SU-DHL-6 (cell line): ENCODE results near the gene VSIG10L.

Source experiments
- H2AFZ ChIP-seq: fragments of 200-600 bp; sonication (generic); 2 replicates; pipeline ENCODE4 v1.6.1; 2014; ENCODE audit warnings: low read depth, mild to moderate bottlenecking, moderate library complexity, mixed read lengths, antibody characterized with exemption, low read length; ENCODE audit not compliant: severe bottlenecking
- H3F3A ChIP-seq: fragments of 200-600 bp; shearing (Covaris generic); 2 replicates; pipeline ENCODE4 v1.6.0; 2016; ENCODE audit warnings: antibody characterized with exemption, mild to moderate bottlenecking; ENCODE audit not compliant: insufficient read depth
- H3K27ac ChIP-seq: fragments of 200-600 bp; sonication (generic); 2 replicates; pipeline ENCODE4 v1.5.1; 2016; ENCODE audit warnings: low read depth, mild to moderate bottlenecking, low read length, moderate library complexity, mixed read lengths
- H3K27me3 ChIP-seq: fragments of 200-600 bp; sonication (generic), shearing (Covaris generic); 2 replicates; pipeline ENCODE4 v1.6.0; 2014; ENCODE audit warnings: mild to moderate bottlenecking, low read length
- H3K36me3 ChIP-seq: fragments of 200-600 bp; sonication (generic); 2 replicates; pipeline ENCODE4 v1.6.1; 2014; ENCODE audit warnings: mild to moderate bottlenecking, low read length, mixed read lengths
- H3K4me2 ChIP-seq: fragments of 300-600, 200-600 bp; shearing (Covaris generic), sonication (generic); 2 replicates; pipeline ENCODE4 v1.6.0; 2014; ENCODE audit warnings: low read length, low read depth, mild to moderate bottlenecking; ENCODE audit not compliant: poor library complexity, severe bottlenecking
- H3K4me3 ChIP-seq: fragments of 200-600 bp; sonication (generic); 2 replicates; pipeline ENCODE4 v1.5.1; 2014; ENCODE audit warnings: antibody characterized with exemption, low read length, mild to moderate bottlenecking, mixed read lengths; ENCODE audit not compliant: insufficient read depth, poor library complexity, severe bottlenecking
- H3K79me2 ChIP-seq: fragments of 200-600 bp; sonication (generic); 2 replicates; pipeline ENCODE4 v1.6.1; 2014; ENCODE audit warnings: mild to moderate bottlenecking, low read length, moderate library complexity; ENCODE audit not compliant: insufficient read depth
- H3K9ac ChIP-seq: fragments of 200-600 bp; sonication (generic); 2 replicates; pipeline ENCODE4 v1.7.0; 2014; ENCODE audit warnings: mild to moderate bottlenecking, low read length
- H3K9me2 ChIP-seq: fragments of 200-600 bp; sonication (generic); replicated peaks from 2 replicates; pipeline ENCODE4 v1.6.1; 2014; ENCODE audit warnings: low read length; ENCODE audit not compliant: insufficient read depth
- H3K9me3 ChIP-seq: fragments of 200-600 bp; sonication (generic); 2 replicates; pipeline ENCODE4 v1.6.1; 2014; ENCODE audit warnings: low read length, mixed read lengths; ENCODE audit not compliant: insufficient read depth
- H4K20me1 ChIP-seq: fragments of 200-600 bp; sonication (generic); 2 replicates; pipeline ENCODE4 v1.6.1; 2014; ENCODE audit warnings: low read depth, mild to moderate bottlenecking, antibody characterized with exemption, low read length, moderate library complexity, mixed read lengths
- CTCF ChIP-seq: fragments of 200-600 bp; sonication (generic); IDR thresholded peaks from one replicate; pipeline ENCODE4 v1.5.1; 2017; ENCODE audit warnings: antibody characterized with exemption, mild to moderate bottlenecking, low read length, moderate library complexity; ENCODE audit not compliant: insufficient read depth, poor library complexity, severe bottlenecking
- EZH2phosphoT487 ChIP-seq: fragments of 200-600 bp; sonication (generic), shearing (Covaris generic); conservative IDR thresholded peaks from 2 replicates; pipeline ENCODE4 v1.6.1; 2018; ENCODE audit warnings: mild to moderate bottlenecking, antibody characterized with exemption, low read length, moderate library complexity, mixed read lengths

The VSIG10L gene

GRCh38 chr19:51318687-51319648 lies 23.0 kb downstream of the VSIG10L start:
- Histone ChIP-seq H4K20me1 (no peaks in the 10 kb centered on the region), H3K9ac (no peak overlapping the region), H3K4me2 (no peak overlapping the region), H3K9me3 (no peaks in the 10 kb centered on the region), H3K79me2 (no peaks in the 10 kb centered on the region), H3K4me3 (no peak overlapping the region), H2AFZ (no peak overlapping the region), H3K27ac (no peak overlapping the region), H3F3A (no peaks in the 10 kb centered on the region), H3K27me3 (no peaks in the 10 kb centered on the region), H3K36me3 (no peaks in the 10 kb centered on the region), H3K9me2 (no peaks in the 10 kb centered on the region)
- TF ChIP-seq CTCF (no peak), EZH2phosphoT487 (no peak)

GRCh38 chr19:51317968-51318367 lies 24.0 kb downstream of the VSIG10L start:
- Histone ChIP-seq H3K27me3 (no peaks in the 10 kb centered on the region), H3K27ac (no peak overlapping the region), H3K4me3 (no peak overlapping the region), H3K4me2 (no peak overlapping the region), H3K9me2 (no peaks in the 10 kb centered on the region), H3K36me3 (no peaks in the 10 kb centered on the region), H3K79me2 (no peaks in the 10 kb centered on the region), H2AFZ (no peak overlapping the region), H3K9ac (no peak overlapping the region), H4K20me1 (no peaks in the 10 kb centered on the region), H3K9me3 (no peaks in the 10 kb centered on the region), H3F3A (no peaks in the 10 kb centered on the region)
- TF ChIP-seq EZH2phosphoT487 (no peak), CTCF (no peak)

GRCh38 chr19:51317376-51317775 lies 24.6 kb downstream of the VSIG10L start:
- H4K20me1 ChIP-seq, result no peaks in the 10 kb centered on the region
- H3K27me3 ChIP-seq, result no peaks in the 10 kb centered on the region
- no peaks in the 10 kb centered on the region for H3K9me3 ChIP-seq
- TF ChIP-seq CTCF (no peak), EZH2phosphoT487 (no peak)
- H3K79me2 ChIP-seq, result no peaks in the 10 kb centered on the region
- no peaks in the 10 kb centered on the region for H3K9me2 ChIP-seq
- H3K9ac ChIP-seq, result no peak overlapping the region
- H3K36me3 ChIP-seq, result no peaks in the 10 kb centered on the region
- no peak overlapping the region for H3K4me2 ChIP-seq
- no peak overlapping the region for H2AFZ ChIP-seq
- H3F3A ChIP-seq, result no peaks in the 10 kb centered on the region
- H3K27ac ChIP-seq, result no peak overlapping the region
- no peak overlapping the region for H3K4me3 ChIP-seq
